K562 (cell line): ENCODE measurements around the gene ADAMTSL2. TPM values are rescaled to one million over a fixed set of nuclear protein-coding genes. Genes with fewer than 3 reads are reported as not detected.

Source experiments
- ATAC-seq: fragments of 200-7000 bp; cut with Tn5 transposase; 3 replicates; pipeline ENCODE4 v1.9.1; 2020; ENCODE audit warnings: moderate library complexity
- BruUV-seq: library from RNA; stranded (reverse); fragments of 400-500 nt; replicated peaks from 2 replicates; lab custom pipeline; 2021; lab: Mats Ljungman, UMichigan
- CTCF ChIA-PET: fragments of 300-600 bp; formaldehyde crosslinking; extraction: SDS; loops from one replicate; lab custom pipeline; 2021; ENCODE audit warnings: low intra/inter-chr PET ratio; lab: Yijun Ruan, JAX
- POLR2A ChIA-PET: fragments of 300-600, 350-650 bp; sonication (Branson Sonifier 250); formaldehyde crosslinking; extraction: SDS; loops from one replicate; lab custom pipeline; 2021; ENCODE audit warnings: antibody characterized with exemption, inconsistent platforms; lab: Yijun Ruan, JAX
- DNase-seq, 4 experiments: peaks; one replicate each; pipeline versions ENCODE4 v3.0.0 to v3.0.0-alpha.2; 2011 to 2018; ENCODE audit warnings: low spot score in 3 of 4, mixed read lengths in 3 of 4; ENCODE audit errors: extremely low read depth in 1 of 4
- FAIRE-seq: peaks from 2 replicates; lab custom pipeline; 2011; peaks lifted over from hg19 to GRCh38; lab: Jason Lieb, UNC
- H2AFZ ChIP-seq: 2 replicates; pipeline ENCODE4 v1.6.0; 2011; ENCODE audit warnings: low read depth, low read length, control low read depth, inconsistent platforms
- H3K27ac ChIP-seq: fragments of 200-600 bp; 3 replicates; pipeline ENCODE4 v1.8.0; 2011; ENCODE audit warnings: low read depth, mild to moderate bottlenecking, control low read depth, inconsistent platforms, low read length, moderate library complexity, mixed read lengths; ENCODE audit errors: extremely low read depth
- H3K27me3 ChIP-seq, 2 experiments: fragments of 300-600 bp in 1 of 2; 2 replicates in 1 of 2; 3 replicates in 1 of 2; pipeline versions ENCODE4 v1.6.0 to v1.8.0; 2011; ENCODE audit warnings: inconsistent platforms in 2 of 2, low read length in 2 of 2, mild to moderate bottlenecking in 1 of 2, mixed read lengths in 1 of 2, moderate library complexity in 1 of 2; ENCODE audit not compliant: control insufficient read depth in 2 of 2, insufficient read depth in 2 of 2
- H3K36me3 ChIP-seq: fragments of 300-600 bp; 3 replicates; pipeline ENCODE4 v1.8.0; 2011; ENCODE audit warnings: mild to moderate bottlenecking, low read length, inconsistent platforms; ENCODE audit not compliant: control insufficient read depth, insufficient read depth
- H3K4me1 ChIP-seq, 2 experiments: fragments of 200-600 bp in 1 of 2; replicated peaks in 1 of 2; 2 replicates in 1 of 2; 3 replicates in 1 of 2; pipeline versions ENCODE4 v1.5.1 to v1.8.0; 2011; ENCODE audit warnings: inconsistent platforms in 2 of 2, low read length in 2 of 2, mild to moderate bottlenecking in 1 of 2, mixed read lengths in 1 of 2, moderate library complexity in 1 of 2; ENCODE audit not compliant: control insufficient read depth in 2 of 2, insufficient read depth in 2 of 2
- H3K4me2 ChIP-seq: 2 replicates; pipeline ENCODE4 v1.6.1; 2011; ENCODE audit warnings: low read length, control low read depth, inconsistent platforms, mixed read lengths; ENCODE audit not compliant: insufficient read depth
- H3K4me3 ChIP-seq: fragments of 200-600 bp; sonication (generic), shearing (Covaris generic); 2 replicates; pipeline ENCODE4 v1.5.1; 2016; ENCODE audit warnings: control low read depth, inconsistent platforms
- H3K79me2 ChIP-seq: fragments of 200-600 bp; 3 replicates; pipeline ENCODE4 v1.8.0; 2011; ENCODE audit warnings: low read length, inconsistent platforms; ENCODE audit not compliant: control insufficient read depth, insufficient read depth
- H3K9ac ChIP-seq, 2 experiments: 2 replicates each; pipeline versions ENCODE4 v1.6.0 to v1.6.1; 2011; ENCODE audit warnings: low read depth in 2 of 2, low read length in 2 of 2, control low read depth in 1 of 2, inconsistent platforms in 1 of 2, mild to moderate bottlenecking in 1 of 2, mixed read lengths in 1 of 2; ENCODE audit not compliant: insufficient read depth in 1 of 2
- H3K9me1 ChIP-seq: one replicate; pipeline ENCODE4 v1.6.0; 2011; ENCODE audit warnings: inconsistent platforms, mild to moderate bottlenecking, low read length, moderate library complexity; ENCODE audit not compliant: control insufficient read depth, insufficient read depth
- H3K9me3 ChIP-seq: replicated peaks from 2 replicates; pipeline ENCODE4 v1.5.1; 2011; ENCODE audit warnings: low read depth, low read length, inconsistent platforms; ENCODE audit not compliant: control insufficient read depth, insufficient read depth
- H4K20me1 ChIP-seq: replicated peaks from 2 replicates; pipeline ENCODE4 v1.6.1; 2011; ENCODE audit warnings: low read length, inconsistent platforms, mixed read lengths; ENCODE audit not compliant: control insufficient read depth, insufficient read depth
- CHCHD3 ChIP-seq: fragments of 250-450 bp; sonication (Bioruptor Pico); IDR thresholded peaks from 2 replicates; pipeline ENCODE4 v2.1.2; 2022; ENCODE audit warnings: mild to moderate bottlenecking
- CREB3L1 ChIP-seq: fragments of 450-650 bp; IDR thresholded peaks from 2 replicates; pipeline ENCODE4 v1.6.1; 2014; ENCODE audit warnings: low read depth, mild to moderate bottlenecking, moderate library complexity, borderline replicate concordance
- ETV6 ChIP-seq, 3 experiments: fragments of 150-350 bp in 1 of 3; sonication (generic) in 1 of 3; formaldehyde crosslinking in 1 of 3; IDR thresholded peaks; 2 replicates each; pipeline versions ENCODE4 v1.6.1 to v1.8.0; 2014 to 2022; ENCODE audit warnings: borderline replicate concordance in 2 of 3, low read depth in 2 of 3, antibody characterized with exemption in 1 of 3, low read length in 1 of 3, mild to moderate bottlenecking in 1 of 3, missing genetic modification reagents in 1 of 3
- TEAD4 ChIP-seq, 2 experiments: sonication (generic) in 1 of 2; formaldehyde crosslinking in 1 of 2; IDR thresholded peaks; 2 replicates each; pipeline versions ENCODE4 v1.6.1 to v1.8.0; 2012 to 2022; ENCODE audit warnings: borderline replicate concordance in 1 of 2, inconsistent platforms in 1 of 2, low read length in 1 of 2, mild to moderate bottlenecking in 1 of 2, missing genetic modification reagents in 1 of 2
- THRA ChIP-seq: fragments of 450-650 bp; IDR thresholded peaks from 2 replicates; pipeline ENCODE4 v1.6.1; 2017; ENCODE audit warnings: mild to moderate bottlenecking, moderate library complexity
- XRCC4 ChIP-seq: IDR thresholded peaks from one replicate; pipeline ENCODE4 v1.6.1; 2011; ENCODE audit not compliant: insufficient read depth, insufficient read length; ENCODE audit errors: extremely low read depth
- ZBTB1 ChIP-seq: sonication (generic); formaldehyde crosslinking; IDR thresholded peaks from 2 replicates; pipeline ENCODE4 v1.8.1; 2023; ENCODE audit warnings: missing genetic modification reagents, low read depth, mild to moderate bottlenecking, borderline replicate concordance
- ZNF324 ChIP-seq: fragments of 250-450 bp; sonication (Bioruptor Pico); IDR thresholded peaks from 2 replicates; pipeline ENCODE4 v1.4.0; 2020; ENCODE audit warnings: mild to moderate bottlenecking
- WGBS: fragments of 100-300 bp; shearing (Covaris generic); methylation state at CpG from one replicate; pipeline ENCODE4 v1.1.6; 2016; ENCODE audit warnings: low coverage, mixed read lengths; ENCODE audit not compliant: insufficient coverage; ENCODE audit errors: missing lambda C conversion rate; 5-methylcytosine and 5-hydroxymethylcytosine counted together
- in situ Hi-C: fragments of 300-500 bp; cut with MboI; formaldehyde crosslinking; loops from 4 replicates; pipeline ENCODE4 v1.15.0; 2018; ENCODE audit warnings: inconsistent platforms, mixed read lengths
- intact Hi-C: fragments of 100-400 bp; cut with micrococcal nuclease; formaldehyde crosslinking; loops from 2 replicates; pipeline ENCODE4 v1.14.2; 2022
- polyA plus RNA-seq, 8 experiments: library from polyadenylated mRNA; depleted of rRNA in 4 of 8; stranded (reverse) in 5 of 8; unstranded in 3 of 8; fragments of >200 nt; fragmentation: Nextera tagmentation in 2 of 8; fragmentation: Illumina TruSeq in 1 of 8; extraction: Ambion mirVana in 2 of 8; extraction: Trizol in 1 of 8; gene quantifications; 2 replicates each; pipeline versions ENCODE4 v1.2.1 to v1.2.3, GENCODE V29; 2011 to 2014; ENCODE audit warnings: inconsistent platforms in 1 of 8, missing spikeins in 1 of 8
- total RNA-seq, 7 experiments: library from RNA; depleted of rRNA in 6 of 7; stranded (reverse); fragments of >200 nt in 6 of 7; fragmentation: Illumina TruSeq in 2 of 7; extraction: Trizol in 2 of 7; gene quantifications; 2 replicates each; pipeline versions ENCODE4 v1.2.1 to v1.2.3, GENCODE V29; 2011 to 2021; ENCODE audit warnings: low replicate concordance in 1 of 7

The ADAMTSL2 gene
- total and polyA plus RNA-seq, 9 of the 15 experiments (the other 6 are each of a cell fraction or from before 2014, with no cell fraction given) = 0.04 TPM; not detected in 8

DNA sequence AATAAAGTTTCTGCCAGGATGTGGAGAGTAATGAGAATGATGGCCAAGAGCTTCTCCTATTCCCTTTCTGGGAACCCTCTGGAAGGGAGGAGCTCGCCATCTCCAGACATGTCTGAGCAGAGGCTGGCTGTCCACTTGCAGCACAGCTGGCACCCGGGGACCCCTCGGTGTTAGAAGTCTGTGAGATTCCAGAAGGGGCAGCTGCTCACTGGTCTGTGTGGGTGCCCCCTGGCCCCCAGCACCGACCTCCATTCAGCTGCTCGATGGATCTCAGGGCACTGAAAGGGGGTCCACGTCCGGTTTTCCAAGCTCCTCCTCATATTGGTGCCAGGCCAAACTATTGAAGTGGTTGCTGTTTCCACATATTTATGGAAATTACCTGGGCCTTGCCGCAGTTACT lies 78.3 kb downstream of the ADAMTSL2 start (continued):
- no peak for TF ChIP-seq ZNF324 (CRISPR knock-in tag)

DNA sequence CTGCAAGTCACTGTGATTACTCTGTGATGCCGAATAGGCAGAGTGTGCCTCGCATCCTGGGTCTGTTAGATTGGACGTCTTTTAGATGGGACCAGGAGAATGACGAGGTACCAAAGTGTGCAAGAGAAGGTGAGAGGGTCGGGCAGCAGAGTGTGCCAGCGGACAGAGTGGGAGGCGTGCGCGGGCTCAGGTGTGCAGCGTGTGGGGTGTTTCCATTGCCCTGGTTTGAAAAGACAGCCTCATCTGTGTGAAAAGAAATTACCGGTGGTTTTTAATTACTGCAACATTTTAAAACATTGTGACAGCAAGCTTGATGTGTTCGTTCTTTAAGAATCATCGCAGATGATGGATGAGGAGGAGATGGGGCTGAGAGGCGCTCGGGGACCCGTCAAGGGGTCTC lies 78.9 kb downstream of the ADAMTSL2 start:
- no peak overlapping the region for H2AFZ ChIP-seq
- H4K20me1 ChIP-seq = peaks cover 26% of the 10 kb centered on the region
- in situ Hi-C loops = no loop called here
- no peak overlapping the region for H3K4me2 ChIP-seq
- no peak for DNase-seq
- CTCF ChIA-PET = no interaction called here
- BruUV-seq = no TSS peak
- H3K36me3 ChIP-seq = no peaks in the 10 kb centered on the region
- H3K4me3 ChIP-seq = no peak overlapping the region
- peaks cover 0 to 9% of the 10 kb centered on the region in 2 experiments; a peak in 2 of 5 replicates for H3K4me1 ChIP-seq
- no peak for FAIRE-seq
- no peaks in the 10 kb centered on the region for H3K79me2 ChIP-seq
- no peaks in the 10 kb centered on the region for H3K9me3 ChIP-seq
- no peak for ATAC-seq
- POLR2A ChIA-PET = no interaction called here
- peaks cover 11 to 56% of the 10 kb centered on the region in 2 experiments; a peak in 4 of 5 replicates for H3K27me3 ChIP-seq
- H3K9me1 ChIP-seq = no peaks in the 10 kb centered on the region
- intact Hi-C loops = no loop called here
- under 1% methylated on average over 13 of the region's 16 CpGs for WGBS
- no peak overlapping the region for H3K27ac ChIP-seq
- TF ChIP-seq THRA (no peak), XRCC4 (no peak), CREB3L1 (no peak), CHCHD3 (CRISPR knock-in tag) (no peak), ZBTB1 (CRISPR knock-in tag) (no peak), ETV6 (IDR thresholded peaks at IDR 0.05; ENCODE audit: borderline replicate concordance in 1 of 2, low read depth in 2 of 2, low read length in 1 of 2) (no peak), ETV6 (CRISPR knock-in tag; IDR thresholded peaks at IDR 0.05; ENCODE audit: borderline replicate concordance) (no peak), TEAD4 (IDR thresholded peaks at IDR 0.05; ENCODE audit: low read length) (no peak), TEAD4 (CRISPR knock-in tag; IDR thresholded peaks at IDR 0.05; ENCODE audit: borderline replicate concordance) (no peak)
- H3K9ac ChIP-seq = no peak overlapping the region
